Colon (tissue), 2 donors: ENCODE results near the gene DNAJC2.
"Not testable (repeated sequence)": the region's sequence is repeated elsewhere in the genome, so short reads cannot be mapped to it uniquely, and the experiment has no call there.

Experiments
- FAIRE-seq: peaks from 2 replicates; lab custom pipeline; 2012; peaks lifted over from hg19 to GRCh38; lab: Jason Lieb, UNC
- donor health status: control.
- donor health status: control.

The DNAJC2 gene

DNA sequence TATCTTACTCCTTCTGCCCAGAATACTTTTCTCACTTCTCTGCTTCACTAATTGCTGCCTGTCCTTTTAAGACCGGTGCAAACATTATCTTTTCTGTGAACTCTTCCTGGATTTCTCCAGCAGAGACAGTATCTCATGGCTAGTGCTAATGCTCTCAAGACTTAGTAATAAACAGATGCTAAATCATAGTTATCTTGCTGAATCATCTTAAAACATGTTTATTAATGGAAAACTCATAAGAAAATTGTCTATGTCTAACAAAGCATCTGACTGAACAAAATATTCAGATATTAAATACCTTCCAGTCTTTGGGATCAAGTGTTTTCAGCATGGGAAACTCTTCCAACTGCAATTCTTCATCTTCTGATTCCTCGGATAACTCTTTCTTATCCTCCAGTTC lies 3.1 kb downstream of the DNAJC2 start:
- FAIRE-seq, result no peak

GRCh38 chr7:103338864-103339263 lies 5.7 kb downstream of the DNAJC2 start:
- FAIRE-seq, result no peak

DNA sequence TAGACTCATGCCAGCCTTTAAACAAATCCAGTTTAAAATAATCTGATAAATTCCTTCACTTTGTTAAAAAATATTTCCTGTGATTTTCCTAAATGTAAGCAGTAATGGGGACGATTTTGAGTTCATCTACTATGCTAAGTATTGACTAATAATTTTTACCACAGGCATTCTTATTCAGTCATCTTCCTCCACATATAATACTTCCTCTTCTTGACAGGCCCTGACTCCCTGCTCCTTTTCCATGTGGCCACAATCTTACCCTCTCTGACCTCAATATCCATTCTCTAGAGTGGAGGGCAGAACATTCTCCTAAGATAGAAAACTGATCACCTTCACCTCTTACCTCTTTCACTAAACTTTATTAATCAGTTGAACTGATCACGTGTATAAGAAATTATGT lies 7.8 kb downstream of the DNAJC2 start:
- FAIRE-seq, result no peak

DNA sequence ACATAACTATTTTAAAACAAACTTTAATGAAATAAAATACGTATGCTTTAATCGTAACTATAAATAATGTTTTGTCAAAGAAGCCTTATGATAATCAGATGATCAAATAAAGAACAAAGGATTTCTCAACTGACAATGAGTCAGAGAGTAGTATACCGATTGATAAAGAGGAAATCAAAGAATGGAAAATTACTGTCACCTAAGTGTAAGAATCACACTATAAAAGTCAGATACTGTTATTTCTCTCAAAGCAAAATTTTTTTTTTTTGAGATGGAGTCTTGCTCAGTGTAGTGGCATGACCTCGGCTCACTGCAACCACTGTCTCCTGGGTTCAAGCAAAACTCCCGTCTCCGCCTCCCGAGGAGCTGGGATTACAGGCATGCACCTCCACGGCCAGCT lies 18.8 kb downstream of the DNAJC2 start:
- no peak for FAIRE-seq

DNA sequence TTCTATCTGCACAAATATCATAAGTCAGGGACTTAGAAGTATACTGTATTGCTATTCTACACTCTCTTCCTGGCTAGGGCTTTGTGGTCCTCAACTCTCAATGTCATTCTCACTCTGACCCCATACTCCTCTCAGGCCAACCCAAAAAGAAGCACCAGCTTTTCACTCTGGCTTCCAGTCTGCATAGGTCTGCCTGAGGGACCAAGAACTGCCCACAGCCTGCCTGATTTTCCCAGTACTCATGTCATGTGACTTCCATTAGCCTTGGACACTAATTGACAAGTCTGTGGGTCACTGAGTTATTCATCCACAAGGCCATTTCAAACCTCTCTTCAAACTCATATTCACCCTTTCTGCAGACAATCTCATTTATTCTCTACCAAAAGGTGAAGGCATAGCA lies 27.6 kb downstream of the DNAJC2 start:
- no peak for FAIRE-seq

DNA sequence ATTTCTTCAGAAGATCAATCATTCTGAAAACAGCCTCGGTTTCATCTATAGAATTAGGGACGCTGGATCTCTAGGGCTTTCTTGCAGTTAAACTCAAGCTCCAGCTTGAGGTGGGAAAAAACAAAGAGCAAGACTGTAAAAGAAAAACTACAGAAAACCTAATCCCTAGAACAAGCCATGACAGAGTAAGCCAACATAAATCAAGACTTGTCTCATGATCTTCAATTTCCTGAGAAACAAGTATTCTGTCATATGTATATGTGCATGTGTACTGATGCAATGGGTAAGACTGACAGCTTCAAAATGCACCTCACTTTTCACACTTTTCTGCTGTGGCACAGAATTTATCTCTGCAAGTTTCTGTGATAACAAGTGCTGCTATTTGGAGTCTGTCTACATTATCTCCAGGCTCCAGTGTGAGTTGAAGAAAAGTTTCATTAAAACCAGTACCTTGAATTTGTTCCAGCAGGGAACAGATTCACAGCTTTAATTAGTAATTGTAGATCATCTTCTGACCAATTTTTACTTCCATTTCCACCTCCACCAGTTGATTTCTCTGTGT lies 28.1 kb downstream of the DNAJC2 start:
- FAIRE-seq, result no peak

- FAIRE-seq, result no peak
Observed at GRCh38 chr7:103314852-103315251, 29.7 kb downstream of the DNAJC2 start.

DNA sequence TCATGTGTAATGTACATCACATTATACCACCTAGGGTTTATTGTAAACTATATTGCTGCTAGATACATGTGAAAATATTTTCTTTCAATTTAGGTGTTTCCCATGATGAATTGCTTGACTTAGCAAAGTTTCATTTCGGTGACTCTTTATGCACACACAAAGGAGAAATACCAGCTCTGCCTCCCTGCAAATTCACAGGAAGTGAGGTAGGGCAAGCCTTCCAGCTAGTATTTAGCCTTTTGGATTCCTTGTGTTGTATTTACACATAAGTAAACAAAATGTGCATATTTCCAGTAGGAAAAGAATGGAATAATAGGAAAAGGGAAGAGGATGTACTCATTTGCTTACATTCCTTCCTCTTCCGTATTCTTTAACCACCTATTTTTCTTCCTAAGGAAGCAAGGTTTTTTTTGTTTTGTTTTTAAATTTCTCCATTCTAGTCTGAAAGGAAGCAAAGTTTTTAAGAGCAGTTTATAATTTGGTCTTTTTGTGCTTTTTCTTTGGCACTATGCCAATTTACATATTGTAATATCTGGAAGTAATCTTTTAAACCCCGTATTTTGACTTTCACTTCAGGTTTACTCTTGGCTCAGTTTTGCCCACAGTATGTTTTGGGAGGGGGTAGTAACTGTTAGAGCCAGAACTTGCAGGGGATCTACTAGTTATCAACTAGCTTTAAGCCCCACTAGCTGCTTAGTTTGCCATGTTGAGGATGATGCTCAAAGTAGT lies 36.9 kb downstream of the DNAJC2 start:
- no peak for FAIRE-seq

- FAIRE-seq, result no peak
Observed at GRCh38 chr7:103301441-103301840, 43.1 kb downstream of the DNAJC2 start.

DNA sequence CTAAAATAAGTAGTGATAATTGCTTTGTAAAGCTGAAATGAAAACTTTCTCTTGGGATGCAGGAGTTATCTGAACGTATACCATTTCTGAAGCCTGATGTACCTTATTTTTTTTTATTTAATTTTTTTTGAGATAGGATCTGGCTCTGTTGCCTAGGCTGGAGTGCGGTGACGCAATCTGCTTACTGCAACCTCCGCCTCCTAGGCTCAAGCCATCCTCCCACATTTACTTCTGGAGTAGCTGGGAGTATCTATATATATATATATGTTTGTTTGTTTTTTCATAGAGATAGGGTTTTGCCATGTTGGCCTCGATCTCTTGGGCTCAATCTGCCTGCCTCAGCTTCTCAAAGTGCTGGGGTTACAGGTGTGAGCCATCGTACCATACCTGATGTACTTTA lies 44.9 kb downstream of the DNAJC2 start:
- no peak for FAIRE-seq

- no peak for FAIRE-seq
Observed at GRCh38 chr7:103297837-103298179, 46.8 kb downstream of the DNAJC2 start.

GRCh38 chr7:103296901-103297836 lies 47.4 kb downstream of the DNAJC2 start, which contains the start of gene PMPCB:
Gene PMPCB (plus strand): TSS chr7:103297435. CDS start chr7:103297460, 25 bp downstream.
- FAIRE-seq, result no peak

GRCh38 chr7:103293526-103293925 lies 51.0 kb downstream of the DNAJC2 start:
- no peak for FAIRE-seq

GRCh38 chr7:103292122-103292521 lies 52.4 kb downstream of the DNAJC2 start:
- no peak for FAIRE-seq

DNA sequence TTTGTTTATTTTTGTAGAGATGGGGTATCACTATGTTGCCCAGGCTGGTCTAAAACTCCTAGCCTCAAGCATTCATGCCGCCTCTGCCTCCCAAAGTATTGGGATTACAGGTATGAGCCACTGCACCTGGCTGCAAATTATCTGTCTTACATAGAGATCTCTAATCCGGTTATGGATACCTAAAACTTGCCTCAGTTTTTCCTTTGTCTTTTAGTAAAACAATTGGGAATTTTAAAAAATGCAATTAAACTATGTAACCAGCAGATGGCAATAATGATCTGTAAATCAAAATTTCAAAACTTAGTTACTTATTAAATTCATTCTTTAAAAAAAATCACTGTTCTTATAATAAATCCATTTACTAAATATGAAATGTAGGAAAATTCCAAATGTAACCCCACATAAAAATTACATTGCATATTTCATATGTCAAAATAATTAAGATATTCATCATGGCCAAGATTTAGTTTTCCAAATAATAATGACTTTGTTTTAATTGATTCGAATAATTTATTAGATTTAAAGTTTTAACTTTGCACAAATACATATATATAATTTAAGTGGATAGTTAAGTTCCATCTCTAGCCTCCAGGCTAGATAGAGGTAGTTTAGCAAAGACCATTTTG lies 61.7 kb downstream of the DNAJC2 start:
- FAIRE-seq, result peak; percentile 91

DNA sequence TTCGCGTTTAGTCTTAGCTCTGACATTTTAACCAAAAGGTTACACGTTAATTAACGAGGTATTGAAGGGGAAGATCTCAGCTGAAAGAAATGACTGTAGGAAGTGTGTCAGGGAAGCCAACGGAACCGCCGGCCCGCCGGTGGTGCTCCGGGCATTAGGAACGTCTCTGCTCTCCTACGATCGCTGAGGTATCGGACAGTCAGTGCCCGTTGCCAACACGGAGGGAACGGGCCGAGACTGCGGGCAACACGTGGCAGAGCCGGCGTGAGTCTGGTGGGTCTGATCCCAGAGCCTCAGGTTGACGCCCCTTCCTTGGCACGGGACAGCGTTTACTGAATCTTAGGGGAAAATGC lies 63.8 kb downstream of the DNAJC2 start:
- FAIRE-seq, result not testable (repeated sequence)

- not testable (repeated sequence) for FAIRE-seq
Observed at GRCh38 chr7:103279963-103280802, 64.4 kb downstream of the DNAJC2 start.

- FAIRE-seq, result not testable (repeated sequence)
Observed at GRCh38 chr7:103279636-103279962, 65.0 kb downstream of the DNAJC2 start.

GRCh38 chr7:103278195-103278594 lies 66.4 kb downstream of the DNAJC2 start:
- not testable (repeated sequence) for FAIRE-seq

DNA sequence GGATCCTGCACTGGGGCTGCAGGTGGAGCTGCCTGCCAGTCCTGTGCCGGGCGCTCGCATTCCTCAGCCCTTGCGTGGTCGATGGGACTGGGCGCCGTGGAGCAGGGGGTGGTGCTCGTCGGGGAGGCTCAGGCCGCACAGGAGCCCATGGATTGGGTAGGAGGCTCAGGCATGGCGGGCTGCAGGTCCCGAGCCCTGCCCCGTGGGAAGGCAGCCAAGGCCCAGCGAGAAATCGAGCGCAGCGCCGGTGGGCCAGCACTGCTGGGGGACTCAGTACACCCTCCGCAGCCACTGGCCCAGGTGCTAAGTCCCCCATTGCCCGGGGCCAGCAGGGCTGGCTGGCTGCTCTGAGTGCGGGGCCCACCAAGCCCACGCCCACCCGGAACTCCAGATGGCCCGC lies 69.7 kb downstream of the DNAJC2 start:
- FAIRE-seq, result not testable (repeated sequence)

DNA sequence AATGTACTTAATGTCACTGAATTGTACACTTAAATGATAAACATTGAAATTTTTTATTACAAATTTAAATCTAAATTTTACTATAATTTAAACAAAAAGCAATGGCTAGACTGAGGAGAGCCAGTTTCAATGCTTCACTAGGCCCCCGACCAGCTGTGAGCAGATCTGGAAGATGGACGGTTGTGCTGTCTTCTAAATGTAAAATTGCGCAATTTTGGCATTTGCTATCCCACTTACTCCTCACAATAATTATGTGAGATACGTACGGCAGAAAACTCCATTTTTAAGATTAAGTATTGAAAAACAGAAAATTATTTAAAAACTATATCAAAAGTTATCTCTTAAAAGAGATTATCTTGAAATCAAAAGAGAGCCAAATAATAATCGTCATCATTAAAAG lies 71.2 kb downstream of the DNAJC2 start:
- FAIRE-seq, result not testable (repeated sequence)

- not testable (repeated sequence) for FAIRE-seq
Observed at GRCh38 chr7:103266229-103266628, 78.3 kb downstream of the DNAJC2 start.
